Ureter (tissue), 1 donor: ENCODE measurements around the gene IL17RD. TPM values are rescaled to one million over a fixed set of nuclear protein-coding genes. Genes with fewer than 3 reads are reported as not detected.

ENCODE experiments used
- DNase-seq: peaks from one replicate; pipeline ENCODE4 v3.0.0-alpha.2; 2020; ENCODE audit warnings: low spot score
- total RNA-seq: library from RNA; stranded (reverse); gene quantifications from one replicate; pipeline ENCODE4 v1.2.4, GENCODE V29; 2023
- donor health status: DM: yes; HTN: yes; CAD: no.

Gene IL17RD
- total RNA-seq, 1 donor from 2014 or later: 5.4 TPM

- no peak for DNase-seq
Measured at GRCh38 chr3:57130571-57131209, 34.5 kb downstream of the IL17RD start.

DNA sequence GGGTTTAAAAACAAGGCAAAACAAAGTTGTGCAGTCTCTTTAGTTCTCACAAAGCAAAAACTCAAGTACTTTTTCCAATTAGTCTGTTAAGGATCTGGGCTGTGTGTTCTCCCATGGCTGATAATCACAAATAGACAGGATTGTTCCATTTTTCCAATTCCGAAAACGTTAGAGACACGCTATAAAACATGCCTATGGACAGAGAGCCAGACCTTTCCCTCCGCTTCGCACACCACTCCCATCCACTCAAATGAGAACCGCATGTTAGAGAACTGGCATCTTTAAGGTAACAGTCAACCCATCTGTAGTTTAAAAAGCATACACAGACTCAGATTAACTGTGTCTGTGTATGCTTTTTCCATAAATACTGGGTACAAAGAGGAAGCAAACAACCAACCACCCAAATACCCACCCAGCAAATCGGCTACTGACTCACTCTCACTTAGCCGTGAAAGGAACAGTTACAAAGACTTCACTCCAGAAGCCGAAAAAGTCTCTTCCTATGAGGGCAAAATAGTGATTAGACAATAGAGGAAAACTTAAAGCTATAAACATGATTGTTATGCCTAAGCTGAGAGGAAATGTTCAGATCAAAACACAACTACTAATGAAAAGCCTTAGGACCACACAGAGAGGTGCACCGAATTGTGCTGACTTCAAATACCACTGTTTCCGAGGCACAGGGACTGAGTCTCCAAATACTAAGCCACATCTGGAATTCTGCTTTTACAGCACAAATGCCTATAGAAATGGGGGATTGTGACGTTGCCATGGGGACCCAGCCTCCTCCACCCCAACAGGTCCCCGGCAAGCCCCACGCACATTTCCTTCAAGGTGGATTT is 36.1 kb downstream of the IL17RD start:
- no peak for DNase-seq

DNA sequence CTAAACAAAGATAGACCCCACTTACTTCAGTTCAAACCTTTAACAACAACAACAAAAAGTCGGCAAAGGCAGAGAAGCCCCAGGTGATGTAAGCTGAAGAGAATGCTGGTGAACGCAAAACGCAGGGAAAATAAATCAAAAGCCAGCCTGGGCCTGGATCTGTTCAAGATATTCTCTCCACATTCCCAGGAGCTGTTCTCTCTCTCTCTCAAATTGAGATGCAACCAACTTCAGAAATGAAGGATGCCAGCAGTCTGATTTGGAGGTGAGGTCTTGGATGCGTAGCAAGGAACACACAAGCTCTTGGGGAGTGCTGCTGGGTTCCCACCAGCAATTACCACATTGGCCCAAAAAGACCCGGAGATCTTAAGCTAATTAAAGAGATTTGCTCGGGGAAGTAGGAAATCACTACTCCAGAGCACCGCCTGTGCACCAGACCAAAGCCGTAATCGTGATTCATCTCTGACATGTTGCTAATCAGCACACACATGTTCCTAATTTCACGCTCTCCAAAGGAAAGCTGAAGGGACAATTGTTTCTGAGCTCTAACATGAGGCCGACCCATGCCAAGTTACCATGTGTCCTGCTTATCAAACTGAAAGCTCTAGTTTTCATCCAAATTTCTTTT is 37.1 kb downstream of the IL17RD start:
- DNase-seq: no peak

DNA sequence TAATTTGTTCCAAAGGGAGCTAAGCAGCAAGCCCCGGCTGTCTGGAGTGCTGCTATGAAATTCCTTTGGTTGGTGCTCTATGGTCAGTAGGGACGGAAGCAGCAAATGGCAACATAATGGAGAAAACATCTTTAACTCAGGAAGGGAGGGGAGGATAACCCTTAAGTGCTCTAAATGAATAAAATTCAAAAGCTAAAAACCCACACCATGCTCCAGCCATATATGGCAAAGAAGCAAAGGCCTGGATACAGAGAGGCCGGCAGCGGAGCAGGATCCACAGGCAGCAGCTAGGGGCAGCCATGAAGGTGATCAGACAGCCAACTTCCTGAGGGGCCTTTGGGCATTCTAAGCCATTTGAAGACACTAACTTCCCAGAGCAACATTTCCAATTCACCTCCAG is 38.9 kb downstream of the IL17RD start:
- no peak for DNase-seq

- no peak for DNase-seq
Measured at GRCh38 chr3:57120451-57121174, 44.5 kb downstream of the IL17RD start.

- DNase-seq: no peak
Measured at GRCh38 chr3:57120040-57120439, 45.1 kb downstream of the IL17RD start.

GRCh38 chr3:57118254-57118653 is 46.9 kb downstream of the IL17RD start:
- DNase-seq: no peak

GRCh38 chr3:57116501-57116900 is 48.7 kb downstream of the IL17RD start:
- no peak for DNase-seq

- no peak for DNase-seq
Measured at GRCh38 chr3:57112206-57112605, 52.9 kb downstream of the IL17RD start.

DNA sequence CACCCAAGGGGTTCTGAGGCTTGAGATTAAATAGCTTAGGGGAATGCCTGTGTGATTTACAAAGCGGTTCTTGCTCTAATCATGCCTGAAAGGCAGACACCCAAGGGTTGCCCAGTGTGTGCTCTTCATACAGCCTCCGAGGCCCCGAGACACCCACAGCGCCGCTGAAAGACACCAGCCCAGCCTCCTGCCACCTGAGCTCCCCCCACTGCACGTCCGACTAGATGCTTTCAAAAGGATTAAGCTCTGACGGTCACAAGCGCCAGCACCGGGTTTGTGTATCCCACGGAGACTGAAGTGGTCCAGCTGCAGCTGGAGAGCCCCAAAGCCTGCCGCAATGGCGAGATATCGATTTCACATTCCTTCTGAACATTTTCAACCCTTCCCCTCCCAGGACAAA is 54.4 kb downstream of the IL17RD start:
- no peak for DNase-seq

- DNase-seq: no peak
Measured at GRCh38 chr3:57110214-57110613, 54.9 kb downstream of the IL17RD start.

DNA sequence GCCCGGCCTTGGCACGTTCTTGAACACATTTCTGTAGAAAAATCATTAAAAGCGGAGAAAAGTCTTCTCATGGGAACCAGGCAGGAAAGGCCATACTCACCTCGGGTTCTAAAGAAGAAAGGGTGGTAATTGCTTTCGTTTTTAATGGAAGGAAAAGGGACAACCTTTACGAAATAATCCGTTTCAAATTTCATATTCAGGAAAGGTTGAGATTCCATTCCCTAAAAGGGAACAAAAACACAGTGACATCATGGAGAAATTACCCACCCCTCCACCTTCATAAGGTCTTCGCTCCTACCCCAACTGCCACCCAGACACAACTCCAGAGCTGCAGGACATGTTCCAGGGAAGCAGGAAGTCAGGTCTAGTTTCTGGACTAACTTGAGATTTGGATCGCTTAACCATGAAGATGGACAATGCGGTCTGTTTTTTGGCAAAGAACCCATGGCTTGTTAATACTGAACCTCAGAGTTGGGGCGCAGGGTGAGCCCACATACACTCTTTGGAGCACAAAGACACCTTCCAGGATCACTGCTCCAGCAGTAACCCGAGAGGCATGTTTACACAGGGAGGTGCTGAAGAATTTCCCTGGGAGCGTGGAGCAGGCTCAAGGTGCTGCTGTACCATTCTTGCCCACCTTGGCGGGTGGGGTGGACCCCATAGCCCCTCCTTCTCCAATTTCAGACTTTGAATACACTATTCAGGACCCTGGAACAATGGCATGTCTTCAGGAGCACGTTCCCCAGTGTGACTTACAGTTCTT is 55.5 kb downstream of the IL17RD start:
- DNase-seq: no peak

- DNase-seq: no peak
Measured at GRCh38 chr3:57108684-57109083, 56.5 kb downstream of the IL17RD start.

GRCh38 chr3:57105585-57105984 is 59.6 kb downstream of the IL17RD start:
- DNase-seq: no peak

GRCh38 chr3:57100046-57100695 is 65.0 kb downstream of the IL17RD start:
- DNase-seq: peak; percentile 82

DNA sequence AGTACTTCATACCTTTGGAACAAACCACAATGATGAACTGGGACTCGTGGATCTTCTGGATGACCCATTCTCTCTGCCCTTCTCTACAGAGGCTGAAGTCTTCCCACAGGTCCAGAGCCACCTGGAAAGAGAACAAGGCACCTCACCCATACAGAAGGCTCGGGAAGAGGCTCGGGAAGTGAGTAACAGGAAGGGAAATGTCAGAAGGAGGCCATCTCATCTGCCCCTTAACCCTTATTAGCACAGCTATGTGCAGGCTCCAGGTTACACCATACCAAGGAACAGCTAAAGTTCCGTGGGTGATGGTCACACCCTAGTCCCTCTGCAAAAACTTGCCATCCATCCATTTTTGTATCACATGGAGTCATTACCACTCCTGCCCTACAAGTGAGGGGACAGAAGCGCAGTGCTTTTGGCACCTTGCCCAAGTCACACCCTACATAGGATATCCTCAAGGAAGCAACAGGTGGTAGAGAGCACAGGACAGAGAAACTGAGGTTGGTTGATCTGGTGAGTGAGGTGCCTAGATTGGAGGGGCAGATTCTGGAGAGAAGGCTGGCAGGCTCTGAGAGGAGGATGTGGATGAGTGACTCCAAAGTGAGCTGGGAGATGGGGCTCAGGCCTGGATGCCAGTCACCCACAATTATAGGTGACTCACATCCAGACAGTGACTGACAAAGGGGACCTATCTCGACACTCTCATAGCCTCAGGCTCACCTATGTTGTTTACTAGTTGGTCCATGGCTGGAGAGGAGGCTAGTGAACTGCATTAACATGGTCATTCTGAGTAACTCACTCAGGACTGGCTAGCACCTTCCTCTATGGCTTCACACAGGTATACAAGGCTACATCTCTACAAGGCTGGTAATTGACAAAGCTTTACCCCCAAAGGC is 66.5 kb downstream of the IL17RD start:
- no peak for DNase-seq

GRCh38 chr3:57097536-57097935 is 67.6 kb downstream of the IL17RD start:
- no peak for DNase-seq

- DNase-seq: no peak
Measured at GRCh38 chr3:57095363-57095762, 69.8 kb downstream of the IL17RD start.

GRCh38 chr3:57094575-57094974 is 70.6 kb downstream of the IL17RD start:
- DNase-seq: no peak

DNA sequence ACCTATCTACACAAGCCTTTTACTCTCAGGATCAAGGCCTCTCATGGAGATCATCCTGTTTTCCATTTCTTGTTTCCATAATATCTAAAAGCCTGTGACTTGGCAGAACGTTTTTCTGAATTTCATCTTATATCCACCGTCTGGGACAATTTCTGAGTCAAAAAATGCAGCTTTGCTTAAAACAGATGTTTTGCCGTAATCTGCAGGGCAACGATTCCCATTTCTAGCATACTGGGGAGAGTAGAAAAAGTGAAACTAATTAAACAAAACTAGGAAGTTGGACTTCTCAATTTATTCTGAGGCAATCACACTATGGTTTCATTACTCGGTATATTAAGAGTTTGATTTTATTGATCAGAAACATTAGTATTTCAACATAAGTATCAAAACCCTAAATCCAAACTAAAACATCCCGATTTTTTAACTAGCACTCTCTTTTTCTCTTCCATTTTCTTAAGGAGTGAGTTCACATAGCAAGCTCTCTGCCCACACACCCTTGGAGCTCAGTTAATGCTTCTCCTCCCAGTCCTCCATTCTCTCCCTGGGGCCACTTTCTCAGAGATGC is 71.1 kb downstream of the IL17RD start:
- DNase-seq: no peak
